ENCODE measurements around the gene STOML2. TPM values are rescaled to one million over a fixed set of nuclear protein-coding genes. Genes with fewer than 3 reads are reported as not detected.

STOML2 gene
- total and polyA plus RNA-seq, 9 of the 15 experiments (the other 6 are each of a cell fraction or from before 2014, with no cell fraction given) = 110 to 220 (median 174) TPM

DNA sequence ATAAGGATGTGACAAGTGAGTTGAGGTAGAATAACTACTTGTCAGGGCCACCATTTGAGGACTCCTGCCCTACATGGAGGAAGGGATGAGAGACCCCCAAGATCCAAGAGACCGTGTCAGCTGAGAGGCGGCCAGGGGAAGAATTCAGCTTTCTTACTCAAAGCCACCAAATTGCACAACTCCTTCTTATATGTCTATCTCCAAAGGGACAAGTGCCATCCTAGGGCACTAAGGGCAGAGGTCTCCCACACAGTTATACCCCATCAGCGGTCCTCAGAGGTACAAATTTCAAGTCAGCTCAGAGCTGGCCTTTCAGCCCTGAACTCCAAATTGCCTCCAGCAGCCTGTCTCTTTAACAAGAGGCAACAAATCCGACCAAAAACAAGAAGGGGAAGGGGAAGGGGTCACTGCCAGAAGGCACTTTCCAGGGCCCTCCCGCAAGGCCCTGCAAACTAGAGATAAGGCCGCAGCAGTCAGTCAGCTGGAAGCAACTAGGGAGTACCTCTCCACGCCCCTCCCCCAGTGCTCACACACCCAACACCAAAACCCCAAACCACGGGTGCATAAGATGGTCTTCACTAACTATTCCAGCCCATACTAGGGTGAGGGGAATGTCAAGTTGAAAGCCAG lies 6.1 kb upstream of the STOML2 start (continued):
- TF ChIP-seq, protein P1, sequence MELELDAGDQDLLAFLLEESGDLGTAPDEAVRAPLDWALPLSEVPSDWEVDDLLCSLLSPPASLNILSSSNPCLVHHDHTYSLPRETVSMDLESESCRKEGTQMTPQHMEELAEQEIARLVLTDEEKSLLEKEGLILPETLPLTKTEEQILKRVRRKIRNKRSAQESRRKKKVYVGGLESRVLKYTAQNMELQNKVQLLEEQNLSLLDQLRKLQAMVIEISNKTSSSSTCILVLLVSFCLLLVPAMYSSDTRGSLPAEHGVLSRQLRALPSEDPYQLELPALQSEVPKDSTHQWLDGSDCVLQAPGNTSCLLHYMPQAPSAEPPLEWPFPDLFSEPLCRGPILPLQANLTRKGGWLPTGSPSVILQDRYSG (tag; conservative IDR thresholded peaks at IDR 0.05; ENCODE audit: low read depth) = no peak
- peak in 1 of 2 experiments; percentile 37; a peak in 1 of 4 replicates for TF ChIP-seq FOXK2 (conservative IDR thresholded peaks at IDR 0.05 in 1 of 2, IDR thresholded peaks at IDR 0.05 in 1 of 2; ENCODE audit: low read depth in 2 of 2)
- no peak for TF ChIP-seq ZNF507 (tag; conservative IDR thresholded peaks at IDR 0.05)
- no peak for TF ChIP-seq CAMTA2 (CRISPR knock-in tag; conservative IDR thresholded peaks at IDR 0.05)
- TF ChIP-seq FOS (IDR thresholded peaks at IDR 0.05; ENCODE audit: extremely low read depth, insufficient read length) = no peak
- no peak for TF ChIP-seq MYBL2 (IDR thresholded peaks at IDR 0.05; ENCODE audit: low read depth)
- TF ChIP-seq MYBL2 (CRISPR knock-in tag; IDR thresholded peaks at IDR 0.05; ENCODE audit: borderline replicate concordance) = no peak
- TF ChIP-seq, protein P2, sequence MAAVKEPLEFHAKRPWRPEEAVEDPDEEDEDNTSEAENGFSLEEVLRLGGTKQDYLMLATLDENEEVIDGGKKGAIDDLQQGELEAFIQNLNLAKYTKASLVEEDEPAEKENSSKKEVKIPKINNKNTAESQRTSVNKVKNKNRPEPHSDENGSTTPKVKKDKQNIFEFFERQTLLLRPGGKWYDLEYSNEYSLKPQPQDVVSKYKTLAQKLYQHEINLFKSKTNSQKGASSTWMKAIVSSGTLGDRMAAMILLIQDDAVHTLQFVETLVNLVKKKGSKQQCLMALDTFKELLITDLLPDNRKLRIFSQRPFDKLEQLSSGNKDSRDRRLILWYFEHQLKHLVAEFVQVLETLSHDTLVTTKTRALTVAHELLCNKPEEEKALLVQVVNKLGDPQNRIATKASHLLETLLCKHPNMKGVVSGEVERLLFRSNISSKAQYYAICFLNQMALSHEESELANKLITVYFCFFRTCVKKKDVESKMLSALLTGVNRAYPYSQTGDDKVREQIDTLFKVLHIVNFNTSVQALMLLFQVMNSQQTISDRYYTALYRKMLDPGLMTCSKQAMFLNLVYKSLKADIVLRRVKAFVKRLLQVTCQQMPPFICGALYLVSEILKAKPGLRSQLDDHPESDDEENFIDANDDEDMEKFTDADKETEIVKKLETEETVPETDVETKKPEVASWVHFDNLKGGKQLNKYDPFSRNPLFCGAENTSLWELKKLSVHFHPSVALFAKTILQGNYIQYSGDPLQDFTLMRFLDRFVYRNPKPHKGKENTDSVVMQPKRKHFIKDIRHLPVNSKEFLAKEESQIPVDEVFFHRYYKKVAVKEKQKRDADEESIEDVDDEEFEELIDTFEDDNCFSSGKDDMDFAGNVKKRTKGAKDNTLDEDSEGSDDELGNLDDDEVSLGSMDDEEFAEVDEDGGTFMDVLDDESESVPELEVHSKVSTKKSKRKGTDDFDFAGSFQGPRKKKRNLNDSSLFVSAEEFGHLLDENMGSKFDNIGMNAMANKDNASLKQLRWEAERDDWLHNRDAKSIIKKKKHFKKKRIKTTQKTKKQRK (IDR thresholded peaks at IDR 0.05; ENCODE audit: borderline replicate concordance, low read depth, low read length) = no peak
- TF ChIP-seq ZNF766 (CRISPR knock-in tag; conservative IDR thresholded peaks at IDR 0.05) = no peak
- peak; percentile 94 for TF ChIP-seq SMARCE1 (IDR thresholded peaks at IDR 0.05)
- TF ChIP-seq, protein P3, sequence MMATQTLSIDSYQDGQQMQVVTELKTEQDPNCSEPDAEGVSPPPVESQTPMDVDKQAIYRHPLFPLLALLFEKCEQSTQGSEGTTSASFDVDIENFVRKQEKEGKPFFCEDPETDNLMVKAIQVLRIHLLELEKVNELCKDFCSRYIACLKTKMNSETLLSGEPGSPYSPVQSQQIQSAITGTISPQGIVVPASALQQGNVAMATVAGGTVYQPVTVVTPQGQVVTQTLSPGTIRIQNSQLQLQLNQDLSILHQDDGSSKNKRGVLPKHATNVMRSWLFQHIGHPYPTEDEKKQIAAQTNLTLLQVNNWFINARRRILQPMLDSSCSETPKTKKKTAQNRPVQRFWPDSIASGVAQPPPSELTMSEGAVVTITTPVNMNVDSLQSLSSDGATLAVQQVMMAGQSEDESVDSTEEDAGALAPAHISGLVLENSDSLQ (IDR thresholded peaks at IDR 0.05) = peak; percentile 90
- no peak for TF ChIP-seq GTF2E2 (tag; IDR thresholded peaks at IDR 0.05)
- peak; percentile 66 for TF ChIP-seq FOXM1 (IDR thresholded peaks at IDR 0.05; ENCODE audit: low read depth)
- TF ChIP-seq FOXM1 (CRISPR knock-in tag; IDR thresholded peaks at IDR 0.05; ENCODE audit: low read depth) = no peak
- peak; percentile 93 for TF ChIP-seq TAL1 (IDR thresholded peaks at IDR 0.05)
- TF ChIP-seq ZNF512 (tag; IDR thresholded peaks at IDR 0.05) = no peak
- no peak for TF ChIP-seq MIER1 (IDR thresholded peaks at IDR 0.05; ENCODE audit: low read depth)
- TF ChIP-seq FOSL1 (tag; conservative IDR thresholded peaks at IDR 0.05) = peak; percentile 55
- 0 out of 2 replicates have a peak, but pooled peaks have one; percentile 22 for TF ChIP-seq RUNX1 (IDR thresholded peaks at IDR 0.05; ENCODE audit: low read depth)
- TF ChIP-seq, protein P4, sequence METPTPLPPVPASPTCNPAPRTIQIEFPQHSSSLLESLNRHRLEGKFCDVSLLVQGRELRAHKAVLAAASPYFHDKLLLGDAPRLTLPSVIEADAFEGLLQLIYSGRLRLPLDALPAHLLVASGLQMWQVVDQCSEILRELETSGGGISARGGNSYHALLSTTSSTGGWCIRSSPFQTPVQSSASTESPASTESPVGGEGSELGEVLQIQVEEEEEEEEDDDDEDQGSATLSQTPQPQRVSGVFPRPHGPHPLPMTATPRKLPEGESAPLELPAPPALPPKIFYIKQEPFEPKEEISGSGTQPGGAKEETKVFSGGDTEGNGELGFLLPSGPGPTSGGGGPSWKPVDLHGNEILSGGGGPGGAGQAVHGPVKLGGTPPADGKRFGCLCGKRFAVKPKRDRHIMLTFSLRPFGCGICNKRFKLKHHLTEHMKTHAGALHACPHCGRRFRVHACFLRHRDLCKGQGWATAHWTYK (CRISPR knock-in tag; IDR thresholded peaks at IDR 0.05) = no peak
- TF ChIP-seq MYNN (IDR thresholded peaks at IDR 0.05) = peak; percentile 89
- TF ChIP-seq MYNN (CRISPR knock-in tag; IDR thresholded peaks at IDR 0.05) = no peak
